Activated CD8-positive, alpha-beta T cell treated with anti-CD3 and anti-CD28 coated beads for 36 hours (primary cell): ENCODE measurements around the gene ZNF547. TPM values are rescaled to one million over a fixed set of nuclear protein-coding genes. Genes with fewer than 3 reads are reported as not detected.
A peak's percentile ranks its signal among the peaks of the same experiment; 100 is the strongest.

Experiments
- ATAC-seq: fragments of 200-7000 bp; cut with Tn5 transposase; one replicate; pipeline ENCODE4 v1.10.0; 2021; ENCODE audit warnings: mild to moderate bottlenecking, moderate library complexity
- CTCF ChIA-PET: fragments of 350-600 bp; sonication (Branson Sonifier 250); formaldehyde crosslinking; loops from one replicate; lab custom pipeline; 2021; ENCODE audit warnings: antibody characterized with exemption; lab: Charles Lee
- POLR2A ChIA-PET: fragments of 350-600 bp; sonication (Branson Sonifier 250); formaldehyde crosslinking; loops from one replicate; lab custom pipeline; 2021; ENCODE audit warnings: antibody characterized with exemption; lab: Charles Lee
- DNase-seq: peaks from one replicate; pipeline ENCODE4 v3.0.0-alpha.2; 2020
- H3K27ac Mint-ChIP-seq: one replicate; pipeline ENCODE4 v1.8.0; 2021; ENCODE audit warnings: mild to moderate bottlenecking, mixed read lengths
- H3K27me3 Mint-ChIP-seq: one replicate; pipeline ENCODE4 v1.8.0; 2021; ENCODE audit warnings: mixed read lengths
- H3K36me3 Mint-ChIP-seq: one replicate; pipeline ENCODE4 v1.8.0; 2021; ENCODE audit warnings: low read depth, mixed read lengths
- H3K4me1 Mint-ChIP-seq: one replicate; pipeline ENCODE4 v1.8.0; 2021; ENCODE audit warnings: low read depth, mixed read lengths
- H3K4me3 Mint-ChIP-seq: one replicate; pipeline ENCODE4 v1.8.0; 2021; ENCODE audit warnings: mild to moderate bottlenecking, moderate library complexity, mixed read lengths
- H3K9me3 Mint-ChIP-seq: one replicate; pipeline ENCODE4 v1.8.0; 2021; ENCODE audit warnings: mixed read lengths
- CTCF ChIP-seq: fragments of 200-600 bp; IDR thresholded peaks from one replicate; pipeline ENCODE4 v1.8.0; 2022; ENCODE audit warnings: antibody characterized with exemption, mild to moderate bottlenecking
- intact Hi-C: fragments of 100-400 bp; cut with micrococcal nuclease; formaldehyde crosslinking; loops from one replicate; pipeline ENCODE4 v1.10.0; 2022
- total RNA-seq, 2 experiments: library from RNA; stranded (reverse); gene quantifications; one replicate each; pipeline ENCODE4 v1.2.3, GENCODE V29; 2021

Gene ZNF547
- total RNA-seq, 2 experiments from 2014 or later: 1.3 to 1.5 TPM

- intact Hi-C loops: no loop called here
- Mint-ChIP-seq H3K9me3 (peaks cover 24% of the 10 kb centered on the region), H3K27ac (peak within 1 kb of the TSS; percentile 91), H3K4me1 (peaks cover 29% of the 10 kb centered on the region), H3K36me3 (peaks cover 40% of the 10 kb centered on the region), H3K27me3 (peaks cover 14% of the 10 kb centered on the region), H3K4me3 (peak within 1 kb of the TSS; percentile 90)
- no peak for TF ChIP-seq CTCF
- ChIA-PET CTCF (interaction anchor here (1.0 kb wide), 1 partner anchor 12 kb away, joined by 3 read pairs; no protein-coding TSS in a partner anchor), POLR2A (interaction anchor here (0.6 to 2.1 kb wide), 4 partner anchors 14 to 116 kb away, joined by 3 to 5 read pairs (median 4); no protein-coding TSS in a partner anchor)
- DNase-seq (peak; percentile 97), ATAC-seq (peak; percentile 98)
Observed at GRCh38 chr19:57320180-57321084, 42.9 kb upstream of the ZNF547 start, which contains the start of gene ZNF543. Gene ZNF543 (plus strand): TSS chr19:57320472. CDS start chr19:57320854, 382 bp downstream.

GRCh38 chr19:57321116-57321515 is 42.2 kb upstream of the ZNF547 start:
- Mint-ChIP-seq H3K4me1 (peaks cover 29% of the 10 kb centered on the region), H3K4me3 (peak overlapping the region; percentile 90), H3K36me3 (peaks cover 47% of the 10 kb centered on the region), H3K27me3 (peaks cover 9% of the 10 kb centered on the region), H3K27ac (peak overlapping the region; percentile 91), H3K9me3 (peaks cover 24% of the 10 kb centered on the region)
- ChIA-PET CTCF (interaction anchor here (1.0 to 1.3 kb wide), 2 partner anchors 12 to 83 kb away, joined by 3 read pairs; no protein-coding TSS in a partner anchor), POLR2A (interaction anchor here (0.6 to 2.1 kb wide), 4 partner anchors 15 to 115 kb away, joined by 3 to 5 read pairs (median 4); no protein-coding TSS in a partner anchor)
- DNase-seq (no peak), ATAC-seq (no peak)
- intact Hi-C loops: no loop called here
- TF ChIP-seq CTCF: no peak

GRCh38 chr19:57321751-57322150 is 41.6 kb upstream of the ZNF547 start:
- Mint-ChIP-seq H3K27ac (peak overlapping the region; percentile 91), H3K4me1 (peaks cover 29% of the 10 kb centered on the region), H3K4me3 (peak overlapping the region; percentile 90), H3K9me3 (peaks cover 24% of the 10 kb centered on the region), H3K36me3 (peaks cover 53% of the 10 kb centered on the region), H3K27me3 (peaks cover 5% of the 10 kb centered on the region)
- ATAC-seq (no peak), DNase-seq (no peak)
- intact Hi-C loops: no loop called here
- TF ChIP-seq CTCF: no peak
- ChIA-PET POLR2A (interaction anchor here (0.6 to 2.1 kb wide), 4 partner anchors 16 to 285 kb away, joined by 3 to 5 read pairs (median 4); no protein-coding TSS in a partner anchor), CTCF (interaction anchor here (1.0 to 1.3 kb wide), 2 partner anchors 11 to 82 kb away, joined by 3 read pairs; no protein-coding TSS in a partner anchor)

GRCh38 chr19:57324992-57325391 is 38.4 kb upstream of the ZNF547 start:
- intact Hi-C loops: no loop called here
- ATAC-seq (no peak), DNase-seq (no peak)
- POLR2A ChIA-PET: no interaction called here
- Mint-ChIP-seq H3K36me3 (peaks cover 84% of the 10 kb centered on the region), H3K4me1 (peaks cover 23% of the 10 kb centered on the region), H3K4me3 (no peak overlapping the region), H3K9me3 (peaks cover 45% of the 10 kb centered on the region), H3K27ac (no peak overlapping the region), H3K27me3 (no peaks in the 10 kb centered on the region)
- CTCF ChIA-PET: no interaction called here
- no peak for TF ChIP-seq CTCF

GRCh38 chr19:57327993-57328392 is 35.4 kb upstream of the ZNF547 start:
- H3K36me3 Mint-ChIP-seq: peaks cover 82% of the 10 kb centered on the region
- ChIA-PET POLR2A (no interaction called here), CTCF (no interaction called here)

More at GRCh38 chr19:57327993-57328392, 35.4 kb upstream of the ZNF547 start:
- DNase-seq (no peak), ATAC-seq (no peak)
- Mint-ChIP-seq H3K9me3 (peaks cover 43% of the 10 kb centered on the region), H3K4me1 (no peaks in the 10 kb centered on the region), H3K27ac (no peak overlapping the region), H3K27me3 (no peaks in the 10 kb centered on the region), H3K4me3 (no peak overlapping the region)
- TF ChIP-seq CTCF: no peak
- intact Hi-C loops: no loop called here
